Measurements from ENCODE around the gene FOXO1. TPM values are rescaled to one million over a fixed set of nuclear protein-coding genes. Genes with fewer than 3 reads are reported as not detected.

Gene FOXO1
- total RNA-seq, 1 donor from 2014 or later, result 7.6 TPM

DNA sequence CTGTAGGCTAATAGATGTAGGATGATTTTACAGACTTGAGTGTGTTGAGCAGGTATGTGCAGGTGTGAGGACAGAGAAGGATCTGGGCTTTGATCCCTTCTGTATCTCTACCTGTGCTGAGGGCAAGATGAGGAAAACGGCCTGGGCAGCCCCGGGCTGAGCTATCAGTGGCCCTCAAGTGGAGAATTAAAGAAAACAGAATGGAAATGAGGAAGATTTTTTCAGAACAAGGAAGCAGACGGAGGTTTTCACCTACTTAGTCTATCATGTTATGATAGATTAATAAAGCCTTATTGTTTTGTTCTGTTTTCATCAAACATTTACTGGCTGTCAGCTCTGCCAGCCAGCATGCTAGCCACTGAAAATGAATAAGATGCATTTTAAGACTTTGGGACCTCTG is 22.3 kb upstream of the FOXO1 start:
- H3K4me3 ChIP-seq (ENCODE audit: low read depth, low read length), result no peak overlapping the region
- H3K36me3 ChIP-seq (ENCODE audit: control insufficient read depth, insufficient read depth, low read length), result no peaks in the 10 kb centered on the region
- TF ChIP-seq, protein P1, sequence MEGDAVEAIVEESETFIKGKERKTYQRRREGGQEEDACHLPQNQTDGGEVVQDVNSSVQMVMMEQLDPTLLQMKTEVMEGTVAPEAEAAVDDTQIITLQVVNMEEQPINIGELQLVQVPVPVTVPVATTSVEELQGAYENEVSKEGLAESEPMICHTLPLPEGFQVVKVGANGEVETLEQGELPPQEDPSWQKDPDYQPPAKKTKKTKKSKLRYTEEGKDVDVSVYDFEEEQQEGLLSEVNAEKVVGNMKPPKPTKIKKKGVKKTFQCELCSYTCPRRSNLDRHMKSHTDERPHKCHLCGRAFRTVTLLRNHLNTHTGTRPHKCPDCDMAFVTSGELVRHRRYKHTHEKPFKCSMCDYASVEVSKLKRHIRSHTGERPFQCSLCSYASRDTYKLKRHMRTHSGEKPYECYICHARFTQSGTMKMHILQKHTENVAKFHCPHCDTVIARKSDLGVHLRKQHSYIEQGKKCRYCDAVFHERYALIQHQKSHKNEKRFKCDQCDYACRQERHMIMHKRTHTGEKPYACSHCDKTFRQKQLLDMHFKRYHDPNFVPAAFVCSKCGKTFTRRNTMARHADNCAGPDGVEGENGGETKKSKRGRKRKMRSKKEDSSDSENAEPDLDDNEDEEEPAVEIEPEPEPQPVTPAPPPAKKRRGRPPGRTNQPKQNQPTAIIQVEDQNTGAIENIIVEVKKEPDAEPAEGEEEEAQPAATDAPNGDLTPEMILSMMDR (IDR thresholded peaks at IDR 0.05; ENCODE audit: insufficient read depth, low read length, severe bottlenecking), result no peak
- DNase-seq (ENCODE audit: low read depth) (no peak), FAIRE-seq (no peak)
- H3K27me3 ChIP-seq (ENCODE audit: control insufficient read depth, insufficient read depth, low read length), result no peaks in the 10 kb centered on the region

DNA sequence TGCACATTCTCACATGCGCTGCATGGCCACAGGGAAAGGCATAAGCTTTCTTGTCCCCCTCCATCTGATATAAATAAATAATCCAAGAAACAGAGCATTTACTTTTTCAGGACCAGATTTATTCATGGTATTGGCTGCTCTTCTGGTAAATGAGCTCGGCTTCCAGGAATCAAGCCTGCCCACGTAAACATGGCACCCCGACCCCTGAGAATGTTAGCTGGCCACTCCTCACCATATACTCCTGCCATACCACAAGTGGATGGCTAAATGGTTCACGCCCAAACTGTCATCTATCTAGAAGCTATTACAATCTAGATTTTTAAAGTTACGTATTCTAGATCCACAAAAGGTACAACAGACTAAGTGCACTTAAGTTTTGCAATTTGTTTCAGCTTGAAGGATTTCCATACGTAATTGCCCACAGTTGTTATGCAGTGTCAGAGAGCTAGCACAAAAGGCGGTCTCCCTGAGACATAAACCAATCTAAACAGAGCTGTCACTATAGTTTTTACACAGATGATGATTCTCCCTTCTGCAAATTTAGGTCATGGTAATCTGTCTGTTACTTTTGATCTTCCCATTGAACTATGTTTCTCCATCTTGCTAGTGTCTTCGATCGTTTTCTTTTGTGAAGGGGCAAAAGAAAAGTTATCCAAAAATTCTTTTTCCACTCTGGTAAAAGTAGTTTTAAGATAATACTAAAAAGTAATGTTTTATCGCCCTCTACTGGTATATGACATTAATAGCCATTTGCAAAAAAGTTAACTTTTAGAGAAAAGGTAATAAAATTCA is 16.2 kb upstream of the FOXO1 start:
- no peaks in the 10 kb centered on the region for H3K36me3 ChIP-seq (ENCODE audit: control insufficient read depth, insufficient read depth, low read length)
- DNase-seq (ENCODE audit: low read depth) (peak; percentile 49), FAIRE-seq (no peak)
- TF ChIP-seq, protein P1 (IDR thresholded peaks at IDR 0.05; ENCODE audit: insufficient read depth, low read length, severe bottlenecking), result peak; percentile 14
- H3K4me3 ChIP-seq (ENCODE audit: low read depth, low read length), result no peak overlapping the region
- no peaks in the 10 kb centered on the region for H3K27me3 ChIP-seq (ENCODE audit: control insufficient read depth, insufficient read depth, low read length)

DNA sequence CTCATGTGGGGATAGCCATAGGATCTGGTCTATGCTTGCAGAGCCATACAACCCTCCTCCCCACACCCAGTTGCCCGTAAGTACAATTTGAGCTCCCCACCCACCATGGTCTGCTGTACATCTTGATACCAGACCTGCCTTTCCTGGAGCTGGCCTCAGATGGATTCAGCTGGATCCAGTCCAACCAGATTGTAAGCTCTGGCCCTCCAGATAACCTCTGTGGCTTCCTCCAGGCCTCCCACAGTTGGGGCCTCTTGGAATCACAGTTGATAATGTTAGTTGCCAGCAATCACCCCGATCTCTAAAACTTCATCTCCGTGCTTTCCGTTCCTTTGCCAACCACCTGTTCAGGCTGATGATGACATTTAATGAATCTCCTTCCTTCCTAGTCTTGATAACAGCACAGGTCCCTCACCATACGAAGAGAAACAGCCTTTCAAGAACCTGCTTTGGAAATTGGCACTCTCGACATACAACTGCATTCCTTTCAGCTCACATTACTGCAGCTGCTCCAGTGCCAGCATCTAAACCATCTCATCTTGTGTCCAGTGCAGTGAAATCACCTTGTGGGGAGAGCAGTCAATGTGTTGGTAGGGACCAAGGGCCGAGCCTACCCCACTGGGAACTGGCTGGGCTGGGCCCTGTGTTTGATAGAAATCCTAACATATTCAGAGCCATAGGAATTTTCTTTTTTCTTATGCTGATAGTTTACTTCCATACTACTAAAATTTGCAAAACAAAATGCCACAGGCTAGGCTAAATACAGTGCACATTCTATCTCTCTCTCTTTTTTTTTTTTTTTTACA is 15.1 kb upstream of the FOXO1 start:
- DNase-seq (ENCODE audit: low read depth) (no peak), FAIRE-seq (no peak)
- H3K27me3 ChIP-seq (ENCODE audit: control insufficient read depth, insufficient read depth, low read length), result no peaks in the 10 kb centered on the region
- TF ChIP-seq, protein P1 (IDR thresholded peaks at IDR 0.05; ENCODE audit: insufficient read depth, low read length, severe bottlenecking), result no peak
- no peaks in the 10 kb centered on the region for H3K36me3 ChIP-seq (ENCODE audit: control insufficient read depth, insufficient read depth, low read length)
- no peak overlapping the region for H3K4me3 ChIP-seq (ENCODE audit: low read depth, low read length)

DNA sequence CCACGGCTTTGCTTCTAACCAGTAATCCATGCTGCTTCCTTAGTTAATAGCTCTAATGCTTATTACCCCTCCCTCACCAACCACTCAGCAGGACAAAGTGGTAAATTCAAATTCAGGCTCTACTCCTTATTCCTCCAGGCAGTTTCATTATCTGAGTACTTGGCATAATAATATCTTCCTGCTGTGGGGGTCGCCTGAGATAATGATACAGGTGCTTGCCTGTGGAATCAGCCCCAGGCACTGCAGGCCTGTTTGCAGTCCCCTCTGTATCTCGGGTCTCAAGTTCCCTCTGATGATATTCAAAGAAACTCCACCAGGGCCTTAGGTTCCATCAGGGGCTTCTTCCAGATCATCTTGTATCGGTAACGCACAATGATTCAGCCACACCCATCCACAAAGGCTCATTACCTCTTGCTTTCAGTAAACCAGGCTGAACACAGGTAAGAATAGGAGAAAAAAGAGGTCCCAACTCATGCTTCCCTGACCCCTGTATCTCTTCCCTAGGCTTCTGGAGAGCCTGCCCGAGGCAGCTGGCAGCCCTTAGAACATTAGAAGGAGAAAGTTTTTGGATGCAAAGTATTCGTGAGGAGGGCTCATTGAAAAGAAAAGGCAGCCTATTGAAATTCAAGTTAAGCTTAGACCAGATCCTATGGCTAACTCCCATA is 14.3 kb upstream of the FOXO1 start:
- DNase-seq (ENCODE audit: low read depth) (no peak), FAIRE-seq (no peak)
- TF ChIP-seq, protein P1 (IDR thresholded peaks at IDR 0.05; ENCODE audit: insufficient read depth, low read length, severe bottlenecking), result no peak
- no peak overlapping the region for H3K4me3 ChIP-seq (ENCODE audit: low read depth, low read length)
- H3K36me3 ChIP-seq (ENCODE audit: control insufficient read depth, insufficient read depth, low read length), result no peaks in the 10 kb centered on the region
- H3K27me3 ChIP-seq (ENCODE audit: control insufficient read depth, insufficient read depth, low read length), result no peaks in the 10 kb centered on the region

DNA sequence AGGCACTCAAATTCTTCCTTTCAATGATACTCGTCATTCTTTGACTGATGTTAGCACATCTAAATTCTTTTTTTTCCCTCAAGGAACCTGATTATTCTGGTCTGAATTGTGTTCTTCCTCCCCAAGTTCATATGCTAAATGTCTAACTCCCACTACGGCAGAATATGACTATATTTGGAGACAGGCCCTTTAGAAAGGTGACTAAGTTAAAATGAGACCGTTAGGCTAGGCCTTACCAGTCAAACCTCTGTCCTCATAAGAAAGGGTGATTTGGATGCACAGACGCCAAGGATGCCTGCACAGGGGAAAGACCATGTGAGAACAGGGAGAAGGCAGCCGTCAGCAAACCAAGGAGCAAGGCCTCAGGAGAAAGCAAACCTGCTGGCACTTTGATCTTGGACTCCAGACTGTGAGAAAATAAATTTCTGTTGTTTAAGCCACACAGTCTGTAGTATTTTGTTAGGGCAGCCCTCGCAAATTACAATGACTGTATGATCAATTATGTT is 13.1 kb upstream of the FOXO1 start:
- Histone ChIP-seq H3K27me3 (ENCODE audit: control insufficient read depth, insufficient read depth, low read length) (no peaks in the 10 kb centered on the region), H3K36me3 (ENCODE audit: control insufficient read depth, insufficient read depth, low read length) (no peaks in the 10 kb centered on the region), H3K4me3 (ENCODE audit: low read depth, low read length) (no peak overlapping the region)
- TF ChIP-seq, protein P1 (IDR thresholded peaks at IDR 0.05; ENCODE audit: insufficient read depth, low read length, severe bottlenecking), result no peak
- DNase-seq (ENCODE audit: low read depth), result no peak
- FAIRE-seq, result no peak

Measured in bronchial epithelial cell (primary cell).